Panc1 (cell line): Measurements from ENCODE around the gene GHDC. TPM values are rescaled to one million over a fixed set of nuclear protein-coding genes. Genes with fewer than 3 reads are reported as not detected.

Source experiments
- ATAC-seq: fragments of 200-7000 bp; cut with Tn5 transposase; 2 replicates; pipeline ENCODE4 v1.9.1; 2020; ENCODE audit warnings: mild to moderate bottlenecking, moderate library complexity
- BruUV-seq: library from RNA; stranded (reverse); fragments of 400-500 nt; replicated peaks from 2 replicates; lab custom pipeline; 2021; lab: Mats Ljungman, UMichigan
- CTCF ChIA-PET: fragments of 300-600 bp; sonication (Branson Sonifier 250); formaldehyde crosslinking; loops from one replicate; lab custom pipeline; 2022; ENCODE audit warnings: antibody characterized with exemption; lab: Charles Lee
- POLR2A ChIA-PET: fragments of 300-600 bp; sonication (Branson Sonifier 250); formaldehyde crosslinking; loops from one replicate; lab custom pipeline; 2022; ENCODE audit warnings: antibody characterized with exemption; lab: Charles Lee
- DNase-seq: peaks from one replicate; pipeline ENCODE4 v3.0.0-alpha.2; 2010; ENCODE audit warnings: low read depth, low spot score
- H3K27ac ChIP-seq: 2 replicates; pipeline ENCODE4 v1.5.1; 2011; ENCODE audit warnings: mild to moderate bottlenecking, low read length, inconsistent platforms
- H3K27me3 ChIP-seq: fragments of 200-500 bp; sonication (Bioruptor generic); 2 replicates; pipeline ENCODE4 v1.6.0; 2014; ENCODE audit warnings: low read length, inconsistent platforms; ENCODE audit not compliant: control insufficient read depth, insufficient read depth
- H3K36me3 ChIP-seq: fragments of 200-500 bp; sonication (Bioruptor generic); 2 replicates; pipeline ENCODE4 v1.5.1; 2014; ENCODE audit warnings: inconsistent platforms, mild to moderate bottlenecking, low read length, moderate library complexity; ENCODE audit not compliant: control insufficient read depth, insufficient read depth
- H3K4me1 ChIP-seq: 2 replicates; pipeline ENCODE4 v1.5.1; 2011; ENCODE audit warnings: inconsistent platforms, mild to moderate bottlenecking, low read length, moderate library complexity; ENCODE audit not compliant: control insufficient read depth, insufficient read depth
- H3K4me3 ChIP-seq, 2 experiments: 2 replicates each; pipeline ENCODE4 v1.5.1; 2011 to 2012; ENCODE audit warnings: low read depth in 2 of 2, low read length in 2 of 2, mild to moderate bottlenecking in 2 of 2, inconsistent platforms in 1 of 2, moderate library complexity in 1 of 2
- H3K9me3 ChIP-seq: fragments of 200-500 bp; sonication (Bioruptor generic); 2 replicates; pipeline ENCODE4 v1.5.1; 2014; ENCODE audit warnings: low read depth, mild to moderate bottlenecking, inconsistent platforms, low read length, moderate library complexity; ENCODE audit not compliant: control insufficient read depth, insufficient read depth
- CTCF ChIP-seq: fragments of 450-650 bp; IDR thresholded peaks from 2 replicates; pipeline ENCODE4 v1.5.1; 2017; ENCODE audit warnings: mild to moderate bottlenecking
- POLR2AphosphoS5 ChIP-seq: IDR thresholded peaks from 2 replicates; pipeline ENCODE4 v1.6.1; 2012; ENCODE audit warnings: mild to moderate bottlenecking, low read depth, low read length, moderate library complexity
- REST ChIP-seq, 2 experiments: IDR thresholded peaks; 2 replicates each; pipeline ENCODE4 v1.6.1; 2011 to 2012; ENCODE audit warnings: low read depth in 2 of 2, control low read depth in 1 of 2, low read length in 1 of 2, mild to moderate bottlenecking in 1 of 2, moderate library complexity in 1 of 2; ENCODE audit not compliant: insufficient read depth in 1 of 2
- SIN3A ChIP-seq: IDR thresholded peaks from 2 replicates; pipeline ENCODE4 v1.6.1; 2012; ENCODE audit warnings: low read depth, mild to moderate bottlenecking, low read length, moderate library complexity, borderline replicate concordance; ENCODE audit not compliant: insufficient read depth
- TCF7L2 ChIP-seq: IDR thresholded peaks from 2 replicates; pipeline ENCODE4 v1.6.1; 2011; ENCODE audit warnings: mild to moderate bottlenecking, low read depth, low read length, inconsistent platforms
- in situ Hi-C: cut with HindIII; loops from 2 replicates; pipeline ENCODE4 v1.10.0; 2016; ENCODE audit warnings: low sequenced_read_pairs, low pct_unique_long_range_greater_than_20kb
- intact Hi-C: fragments of 100-400 bp; cut with micrococcal nuclease; formaldehyde crosslinking; loops from one replicate; pipeline ENCODE4 v1.10.0; 2022; ENCODE audit not compliant: unreplicated experiment
- total RNA-seq: library from RNA; stranded (reverse); gene quantifications from one replicate; pipeline ENCODE4 v1.2.1, GENCODE V29; 2021; ENCODE audit not compliant: unreplicated experiment

Gene GHDC
- total RNA-seq, 1 experiment from 2014 or later, result 21.8 TPM

GRCh38 chr17:42180411-42180921, 13.8 kb downstream of the GHDC start:
- H3K4me3 ChIP-seq, result peak overlapping the region; percentile 52 to 61
- DNase-seq (no peak), ATAC-seq (no peak)
- H3K4me1 ChIP-seq, result peaks cover 12% of the 10 kb centered on the region
- no peaks in the 10 kb centered on the region for H3K36me3 ChIP-seq
- CTCF ChIA-PET, result interaction anchor here (0.6 to 1.2 kb wide), 2 partner anchors 66 to 200 kb away, joined by 3 read pairs; no protein-coding TSS in a partner anchor
- H3K27ac ChIP-seq, result no peak overlapping the region
- POLR2A ChIA-PET, result interaction anchor here (0.6 kb wide), 1 partner anchor 250 kb away, joined by 4 read pairs; the partner anchor contains the start of gene ODAD4
- H3K9me3 ChIP-seq, result no peaks in the 10 kb centered on the region
- in situ Hi-C loops, result no loop called here
- no peaks in the 10 kb centered on the region for H3K27me3 ChIP-seq
- intact Hi-C loops, result no loop called here
- no peak for TF ChIP-seq CTCF
- no peak for TF ChIP-seq REST (IDR thresholded peaks at IDR 0.05; ENCODE audit: insufficient read depth in 1 of 2, low read depth in 2 of 2, low read length in 1 of 2)
- TF ChIP-seq TCF7L2, result no peak
- no peak for TF ChIP-seq SIN3A
- TF ChIP-seq POLR2AphosphoS5, result no peak
- no TSS peak for BruUV-seq

DNA sequence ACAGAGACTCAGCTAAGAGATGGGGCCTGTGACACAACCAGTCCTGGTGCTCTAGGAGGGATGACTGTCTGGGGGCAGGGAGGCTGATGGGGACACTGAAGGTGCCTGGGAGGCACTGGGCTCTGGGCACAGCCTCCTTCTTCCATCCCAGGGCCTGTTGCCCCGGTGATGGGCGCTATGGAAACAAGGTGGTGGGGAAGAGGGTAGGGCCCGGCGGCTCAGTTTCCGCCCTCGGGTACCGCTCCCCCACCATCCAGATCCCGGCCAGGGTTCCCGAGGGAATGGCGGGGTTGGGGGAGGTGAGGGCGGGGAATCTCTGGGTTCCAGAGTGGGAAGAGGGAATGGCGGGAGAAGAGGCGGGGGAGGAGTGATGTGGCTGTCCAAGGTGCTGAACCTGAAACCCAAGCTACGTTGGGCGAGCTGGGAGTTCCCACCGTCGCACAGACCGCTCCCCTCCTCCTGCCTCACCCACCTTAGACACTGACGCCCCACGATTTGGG, 14.3 kb downstream of the GHDC start:
- Histone ChIP-seq H3K4me1 (peaks cover 11% of the 10 kb centered on the region), H3K27ac (no peak overlapping the region), H3K36me3 (no peaks in the 10 kb centered on the region), H3K4me3 (no peak overlapping the region; a peak in 1 of 4 replicates), H3K27me3 (no peaks in the 10 kb centered on the region), H3K9me3 (no peaks in the 10 kb centered on the region)
- in situ Hi-C loops (no loop called here), intact Hi-C loops (no loop called here)
- no peak for TF ChIP-seq SIN3A
- TF ChIP-seq REST (IDR thresholded peaks at IDR 0.05; ENCODE audit: insufficient read depth in 1 of 2, low read depth in 2 of 2, low read length in 1 of 2), result peak; percentile 93 to 95
- DNase-seq (no peak), ATAC-seq (no peak)
- BruUV-seq, result no TSS peak
- ChIA-PET POLR2A (no interaction called here), CTCF (interaction anchor here (1.2 kb wide), 1 partner anchor 67 kb away, joined by 3 read pairs; no protein-coding TSS in a partner anchor)
